ENCODE data around the gene KLHL28.

Gene KLHL28

GRCh38 chr14:44970907-44971306, 9.2 kb upstream of the KLHL28 start:
- Histone ChIP-seq H3K4me3 (ENCODE audit: insufficient read depth, low read length, poor library complexity, severe bottlenecking) (no peak overlapping the region), H3K4me2 (ENCODE audit: low read depth, low read length, poor library complexity, severe bottlenecking) (no peak overlapping the region), H3K9ac (ENCODE audit: low read length) (no peak overlapping the region), H4K20me1 (ENCODE audit: low read depth, low read length) (peaks cover 11% of the 10 kb centered on the region; the same call in 1 of the 2 replicates), H3K27me3 (ENCODE audit: low read length) (no peaks in the 10 kb centered on the region), H3K9me2 (replicated peaks; ENCODE audit: insufficient read depth, low read length) (no peaks in the 10 kb centered on the region), H3F3A (ENCODE audit: insufficient read depth) (no peaks in the 10 kb centered on the region; the same call in 1 of the 2 replicates), H3K36me3 (ENCODE audit: low read length) (0 out of 2 replicates have a peak, but pooled peaks cover 4% of the 10 kb centered on the region), H3K79me2 (ENCODE audit: insufficient read depth, low read length) (peaks cover 94% of the 10 kb centered on the region), H3K27ac (ENCODE audit: low read depth, low read length) (no peak overlapping the region), H3K9me3 (ENCODE audit: insufficient read depth, low read length) (no peaks in the 10 kb centered on the region), H2AFZ (ENCODE audit: low read depth, low read length, severe bottlenecking) (no peak overlapping the region)
- TF ChIP-seq CTCF (IDR thresholded peaks at IDR 0.05; ENCODE audit: insufficient read depth, low read length, poor library complexity, severe bottlenecking) (no peak), EZH2phosphoT487 (conservative IDR thresholded peaks at IDR 0.05; ENCODE audit: low read length) (no peak)

- no peak overlapping the region for H3K27ac ChIP-seq (ENCODE audit: low read depth, low read length)
- H3K4me2 ChIP-seq (ENCODE audit: low read depth, low read length, poor library complexity, severe bottlenecking) = peak overlapping the region; percentile 27
- H3F3A ChIP-seq (ENCODE audit: insufficient read depth) = no peaks in the 10 kb centered on the region; the same call in 1 of the 2 replicates
- H4K20me1 ChIP-seq (ENCODE audit: low read depth, low read length) = peaks cover 7% of the 10 kb centered on the region; the same call in 1 of the 2 replicates
- TF ChIP-seq EZH2phosphoT487 (conservative IDR thresholded peaks at IDR 0.05; ENCODE audit: low read length) (no peak), CTCF (IDR thresholded peaks at IDR 0.05; ENCODE audit: insufficient read depth, low read length, poor library complexity, severe bottlenecking) (no peak)
- no peaks in the 10 kb centered on the region for H3K9me3 ChIP-seq (ENCODE audit: insufficient read depth, low read length)
- 0 out of 2 replicates have a peak, but pooled peaks cover 4% of the 10 kb centered on the region for H3K36me3 ChIP-seq (ENCODE audit: low read length)
- no peak overlapping the region for H3K4me3 ChIP-seq (ENCODE audit: insufficient read depth, low read length, poor library complexity, severe bottlenecking)
- no peak overlapping the region for H2AFZ ChIP-seq (ENCODE audit: low read depth, low read length, severe bottlenecking)
- no peaks in the 10 kb centered on the region for H3K27me3 ChIP-seq (ENCODE audit: low read length)
- no peak overlapping the region for H3K9ac ChIP-seq (ENCODE audit: low read length)
- H3K79me2 ChIP-seq (ENCODE audit: insufficient read depth, low read length) = peaks cover 94% of the 10 kb centered on the region
- no peaks in the 10 kb centered on the region for H3K9me2 ChIP-seq (replicated peaks; ENCODE audit: insufficient read depth, low read length)
Measured at GRCh38 chr14:44968714-44969113, 7.0 kb upstream of the KLHL28 start.

- Histone ChIP-seq H3K79me2 (ENCODE audit: insufficient read depth, low read length) (peaks cover 89% of the 10 kb centered on the region), H3K27me3 (ENCODE audit: low read length) (no peaks in the 10 kb centered on the region), H3K9me2 (replicated peaks; ENCODE audit: insufficient read depth, low read length) (no peaks in the 10 kb centered on the region), H3K4me3 (ENCODE audit: insufficient read depth, low read length, poor library complexity, severe bottlenecking) (peak overlapping the region; percentile 35), H2AFZ (ENCODE audit: low read depth, low read length, severe bottlenecking) (no peak overlapping the region), H3K36me3 (ENCODE audit: low read length) (0 out of 2 replicates have a peak, but pooled peaks cover 4% of the 10 kb centered on the region), H3K9ac (ENCODE audit: low read length) (peak overlapping the region; percentile 38), H3F3A (ENCODE audit: insufficient read depth) (peaks cover 6% of the 10 kb centered on the region; the same call in 1 of the 2 replicates), H4K20me1 (ENCODE audit: low read depth, low read length) (no peaks in the 10 kb centered on the region; the same call in 1 of the 2 replicates), H3K9me3 (ENCODE audit: insufficient read depth, low read length) (no peaks in the 10 kb centered on the region), H3K27ac (ENCODE audit: low read depth, low read length) (no peak overlapping the region; the same call in 1 of the 2 replicates), H3K4me2 (ENCODE audit: low read depth, low read length, poor library complexity, severe bottlenecking) (peak overlapping the region; percentile 85)
- no peak for TF ChIP-seq CTCF (IDR thresholded peaks at IDR 0.05; ENCODE audit: insufficient read depth, low read length, poor library complexity, severe bottlenecking)
- TF ChIP-seq EZH2phosphoT487 (conservative IDR thresholded peaks at IDR 0.05; ENCODE audit: low read length) = no peak
Measured at GRCh38 chr14:44966601-44967336, 5.0 kb upstream of the KLHL28 start.
